ENCODE results near the gene DHX58.
"Not testable (repeated sequence)": the region's sequence is repeated elsewhere in the genome, so short reads cannot be mapped to it uniquely, and the experiment has no call there.

The DHX58 gene
- total RNA-seq = 31.5 to 34.0 reads per million in 2 donors

DNA sequence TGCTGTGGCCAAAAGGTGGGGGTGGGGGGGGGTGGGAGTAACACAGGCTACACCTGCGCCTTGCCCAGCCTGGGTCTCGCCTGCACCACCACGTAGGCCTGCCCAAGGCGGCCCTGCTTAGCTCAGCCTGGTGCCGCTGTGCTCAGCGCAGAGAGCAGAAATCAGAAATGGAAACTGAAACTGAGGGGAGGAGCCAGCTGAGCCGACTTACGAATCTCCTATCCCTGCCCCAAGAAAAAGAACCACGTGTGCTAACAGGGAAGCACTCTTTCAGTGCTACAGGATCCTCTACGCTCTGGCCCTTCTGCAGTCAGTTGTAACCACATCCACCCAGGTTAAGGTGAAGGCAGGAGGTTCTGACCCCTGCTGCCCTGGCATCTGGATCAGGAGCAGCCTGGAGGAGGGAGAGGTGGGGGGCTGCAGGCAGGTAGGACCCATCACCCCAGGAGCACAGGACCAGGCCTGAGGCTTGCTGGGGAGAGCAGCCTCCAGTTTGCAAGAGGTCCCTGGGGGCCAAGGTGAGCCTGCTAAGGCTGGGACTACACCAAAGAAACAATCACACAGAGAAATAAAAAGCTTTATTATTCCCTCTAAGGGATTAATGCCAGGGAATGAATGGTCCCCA lies at the start of gene DHX58:
Gene DHX58, minus strand, starts transcription at position 163 of the 625 bp plus-strand sequence. CDS start 822 bp downstream, outside the sequence.
- peak; percentile 58 for DNase-seq

DNA sequence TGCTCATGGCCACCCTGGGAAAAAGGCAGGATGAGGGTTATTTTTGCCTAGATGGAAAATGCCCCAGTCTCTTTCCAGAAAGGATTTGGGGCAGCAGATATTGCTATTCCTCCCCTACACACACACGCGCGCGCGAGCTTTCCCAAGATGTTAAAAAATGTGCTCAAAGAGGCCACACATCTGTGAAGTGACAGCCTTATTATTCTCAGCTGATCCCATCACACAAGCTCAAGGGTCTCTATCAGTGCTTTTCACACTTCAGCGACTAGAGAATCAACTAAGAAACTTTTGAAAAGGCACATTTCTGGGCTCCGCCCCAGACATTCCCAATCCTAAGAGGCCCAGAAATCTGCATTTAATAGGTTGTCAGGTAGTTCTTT lies 48.0 kb upstream of the DHX58 start:
- DNase-seq = no peak

DNA sequence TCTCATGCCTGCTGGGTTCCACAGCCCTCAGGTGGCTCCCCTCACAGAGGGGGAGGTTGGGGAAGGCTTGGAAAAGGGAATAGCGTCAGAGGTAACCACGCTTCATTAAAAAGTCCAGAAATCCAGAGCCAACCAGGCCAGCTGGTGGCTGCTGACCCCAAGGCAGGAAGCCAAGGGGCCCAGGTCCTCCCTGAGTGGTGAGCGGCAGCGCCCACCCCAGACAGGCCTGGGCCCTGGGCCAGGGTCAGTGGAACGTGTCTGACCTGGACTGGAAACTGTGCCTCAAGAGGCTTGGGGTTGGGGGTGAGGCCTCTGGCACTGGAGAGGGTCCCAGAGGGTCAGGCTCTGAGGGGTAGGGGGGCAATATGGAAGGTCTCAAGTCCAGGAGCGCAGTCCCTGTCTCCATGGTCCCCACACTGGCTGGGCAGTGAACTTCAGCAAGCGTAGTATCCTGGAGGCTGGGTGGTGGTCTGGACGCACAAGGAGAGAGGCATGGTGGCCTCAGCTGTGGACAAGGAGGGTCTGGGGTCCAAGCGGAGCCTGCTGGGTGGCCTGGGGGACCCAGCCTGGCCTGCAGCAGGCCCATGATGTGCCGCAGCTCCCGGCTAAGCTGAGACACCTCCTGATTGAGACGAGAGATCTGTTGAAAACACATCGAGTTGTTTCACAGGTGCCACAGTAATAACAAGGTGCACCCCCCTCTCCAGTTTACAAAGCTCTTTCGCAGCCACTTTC lies 47.4 kb upstream of the DHX58 start:
- no peak for DNase-seq

DNA sequence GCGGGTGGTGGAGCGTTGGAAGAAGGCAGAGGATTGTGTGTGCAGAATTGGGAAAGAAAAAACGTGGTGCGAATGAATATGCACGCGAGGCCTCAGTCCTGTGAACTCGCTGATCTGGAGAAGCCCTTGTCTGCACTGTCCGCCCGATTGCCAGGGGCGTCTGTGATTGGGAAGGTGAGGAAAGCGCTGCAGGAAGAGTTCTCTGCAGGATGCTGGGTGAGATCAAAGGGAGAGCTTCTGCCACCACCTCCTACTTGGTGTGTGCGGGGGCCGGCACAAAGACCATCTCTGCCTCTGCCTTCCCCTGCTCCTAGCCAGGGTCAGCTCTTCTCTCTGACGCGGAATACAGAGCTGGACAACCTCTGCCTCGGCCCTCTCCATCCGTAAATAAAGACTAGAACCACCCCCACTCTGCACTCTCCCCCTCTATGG lies 43.1 kb upstream of the DHX58 start:
- no peak for DNase-seq

DNA sequence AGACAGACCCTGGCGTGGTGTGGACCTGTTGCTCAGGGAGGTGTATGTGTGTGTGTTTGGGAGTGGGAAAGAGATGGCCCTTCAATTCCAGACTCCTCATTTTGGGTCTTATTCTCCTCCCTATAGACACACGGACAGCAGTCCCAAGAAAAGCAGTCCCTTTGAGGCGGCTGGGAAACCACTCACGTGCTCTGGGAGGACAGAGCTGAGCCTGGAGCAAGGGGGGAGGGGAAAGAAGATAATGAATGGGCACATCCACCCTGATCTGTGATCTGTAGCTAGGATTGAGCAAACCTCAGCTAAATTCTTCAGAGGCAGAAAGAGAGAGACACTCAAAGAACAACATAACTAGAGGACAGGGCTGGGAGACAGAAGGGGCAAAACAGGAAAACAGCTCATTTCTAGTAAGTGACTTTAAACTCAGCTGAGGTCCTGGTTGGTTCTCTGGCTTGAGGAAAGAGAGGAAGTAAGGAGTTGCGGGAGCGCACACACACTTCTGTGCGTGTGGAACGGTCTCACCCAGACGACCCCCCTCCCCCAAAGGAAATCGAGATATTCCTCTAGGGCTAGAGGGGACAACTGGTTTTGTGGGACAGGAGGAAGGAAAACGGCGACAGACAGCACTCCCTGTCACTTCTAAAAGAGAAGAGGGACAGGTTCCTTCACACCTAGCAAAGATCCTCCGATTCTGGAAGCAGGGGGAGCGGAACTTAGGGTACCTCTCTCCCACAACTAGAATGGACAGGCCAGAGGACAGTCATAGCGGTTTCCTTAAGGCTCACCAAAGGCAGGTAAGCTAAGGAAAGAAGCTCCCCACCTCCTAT lies 41.6 kb upstream of the DHX58 start:
- no peak for DNase-seq

DNA sequence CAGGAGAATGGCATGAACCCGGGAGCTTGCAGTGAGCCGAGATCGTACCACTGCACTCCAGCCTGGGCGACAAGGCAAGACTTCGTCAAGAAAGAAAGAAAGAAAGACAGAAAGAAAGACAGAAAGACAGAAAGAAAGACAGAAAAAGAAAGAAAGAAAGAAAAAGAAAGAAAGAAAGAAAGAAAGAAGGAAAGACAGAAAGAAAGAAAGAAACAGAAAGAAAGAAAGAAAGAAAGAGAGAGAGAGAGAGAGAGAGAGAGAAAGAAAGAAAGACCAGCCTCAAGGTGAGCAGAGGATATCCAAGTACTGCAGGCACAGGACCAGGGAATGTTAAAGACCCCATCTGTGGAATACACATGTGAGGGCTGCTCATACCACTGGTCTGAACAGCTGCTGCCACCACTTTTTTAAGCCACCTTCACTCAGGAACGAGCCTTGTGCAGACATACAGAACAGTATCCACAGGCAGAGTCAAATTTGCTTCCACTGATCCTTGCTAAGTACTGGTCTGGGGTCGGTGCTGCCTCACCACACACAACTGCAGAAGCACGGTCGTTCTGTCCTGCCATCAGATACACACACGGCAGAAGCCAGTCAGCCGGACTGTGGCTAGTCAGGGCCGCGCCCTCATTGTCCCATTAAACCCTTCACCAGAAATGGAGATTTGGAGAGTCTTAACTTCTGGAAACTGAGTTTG lies 34.5 kb upstream of the DHX58 start:
- no peak for DNase-seq

DNA sequence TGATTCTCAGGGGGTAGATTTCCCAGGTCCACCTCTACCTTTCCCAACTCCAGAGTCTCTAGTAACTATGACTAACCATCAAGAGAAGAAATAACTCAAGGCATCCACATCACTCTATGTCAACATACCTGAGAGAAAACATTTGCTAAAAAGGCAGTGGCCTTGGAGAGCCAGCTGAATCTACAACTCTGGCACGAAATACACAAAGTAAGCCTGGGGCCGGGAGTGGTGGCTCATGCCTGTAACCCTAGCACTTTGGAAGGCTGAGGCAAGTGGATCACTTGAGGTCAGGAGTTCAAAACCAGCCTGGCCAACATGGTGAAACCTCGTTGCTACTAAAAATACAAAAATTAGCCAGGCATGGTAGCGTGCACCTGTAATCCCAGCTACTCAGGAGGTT lies 30.6 kb upstream of the DHX58 start:
- DNase-seq = not testable (repeated sequence)

DNA sequence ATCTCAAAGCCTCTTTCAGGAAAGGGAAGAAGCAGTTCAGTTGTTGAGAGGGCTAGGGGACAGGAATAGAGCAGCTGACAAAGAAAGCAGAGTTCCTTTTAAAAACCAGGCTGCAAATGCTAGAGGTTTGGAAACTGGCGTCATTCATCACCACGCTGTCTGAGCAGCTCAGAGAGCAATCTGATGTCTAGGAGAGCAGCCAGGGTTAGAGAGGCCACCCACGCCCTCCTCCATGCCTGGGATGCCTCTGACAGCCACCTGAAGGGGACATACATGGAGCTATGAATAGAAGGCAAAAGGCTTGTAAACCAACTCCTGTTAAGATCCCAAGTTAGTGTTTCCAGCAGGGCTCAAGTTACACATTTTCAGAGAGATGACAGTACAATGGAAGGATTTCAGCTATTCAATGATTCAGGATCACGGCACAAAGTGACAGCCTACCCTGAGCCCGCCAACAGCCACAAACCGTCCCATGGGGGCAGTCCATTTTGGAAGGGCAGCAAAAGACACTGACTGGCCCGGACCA lies 29.9 kb upstream of the DHX58 start:
- no peak for DNase-seq

DNA sequence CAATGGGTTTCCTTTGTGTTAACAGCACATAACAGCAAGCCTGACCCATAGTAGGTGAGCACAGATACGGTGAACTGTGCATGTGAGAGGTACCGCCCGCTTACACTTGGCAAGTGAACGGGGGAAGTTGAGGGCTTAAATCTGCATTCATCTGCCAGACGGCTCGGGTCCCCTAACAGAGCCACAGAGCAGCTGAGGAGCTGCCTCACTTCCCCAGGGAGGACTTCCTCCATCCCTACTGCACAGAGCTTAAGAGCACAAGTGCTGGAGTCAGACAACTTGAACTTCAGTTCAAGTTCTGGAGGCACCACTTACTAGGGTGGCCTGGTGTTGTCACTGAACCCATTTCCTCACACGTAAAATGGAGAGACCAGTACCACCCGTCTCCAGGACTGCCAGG lies 28.9 kb upstream of the DHX58 start:
- no peak for DNase-seq

DNA sequence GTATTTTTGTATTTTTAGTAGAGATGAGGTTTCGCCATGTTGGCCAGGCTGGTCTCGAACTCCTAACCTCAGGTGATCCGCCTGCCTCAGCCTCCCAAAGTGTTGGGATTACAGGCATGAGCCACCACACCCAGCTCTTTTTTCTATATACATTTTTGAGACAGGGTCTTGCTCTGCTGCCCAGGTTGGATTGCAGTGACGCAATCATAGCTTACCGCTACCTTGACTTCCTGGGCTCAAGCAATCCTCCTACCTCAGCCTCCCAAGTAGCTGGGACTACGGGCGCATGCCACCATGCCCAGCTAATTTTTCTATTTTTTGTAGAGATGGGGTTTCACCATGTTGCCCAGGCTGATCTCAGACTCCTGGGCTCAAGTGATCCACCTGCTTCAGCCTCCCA lies 28.2 kb upstream of the DHX58 start:
- DNase-seq = not testable (repeated sequence)

DNA sequence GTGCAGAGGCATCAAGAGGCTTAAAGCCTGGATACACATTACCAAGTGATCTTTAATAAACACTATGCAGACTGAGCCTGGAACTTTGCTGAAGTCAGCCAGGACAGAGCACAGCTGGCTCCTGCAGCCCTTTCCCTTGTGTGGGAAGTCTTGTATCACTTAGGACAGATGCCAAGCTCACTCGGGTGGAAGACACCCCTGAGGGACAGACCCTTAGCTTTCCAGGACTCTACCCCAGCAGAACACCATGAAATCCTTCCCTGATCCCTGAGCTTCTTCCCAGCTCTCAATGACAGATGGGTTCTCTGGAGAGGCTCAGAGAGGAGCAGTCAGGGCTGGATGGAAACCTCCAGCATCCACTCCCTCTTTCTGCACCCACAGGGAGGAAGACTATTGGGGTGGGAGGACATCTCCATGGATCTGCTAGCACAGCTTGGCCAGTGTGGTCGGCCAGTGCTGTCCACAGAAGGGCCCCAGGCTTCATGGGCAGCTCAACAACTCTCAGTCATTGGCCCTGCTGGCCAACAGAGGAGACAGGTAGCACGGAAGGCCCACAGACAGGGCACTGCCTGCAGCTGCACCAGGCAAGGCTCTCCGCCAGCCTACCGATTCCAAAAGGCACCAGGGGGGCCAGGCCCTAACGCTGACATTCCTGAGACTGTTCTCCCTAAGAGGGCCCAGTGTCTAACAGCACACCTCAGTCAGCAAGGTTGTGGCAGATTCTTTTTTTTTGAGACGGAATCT lies 26.4 kb upstream of the DHX58 start:
- no peak for DNase-seq

DNA sequence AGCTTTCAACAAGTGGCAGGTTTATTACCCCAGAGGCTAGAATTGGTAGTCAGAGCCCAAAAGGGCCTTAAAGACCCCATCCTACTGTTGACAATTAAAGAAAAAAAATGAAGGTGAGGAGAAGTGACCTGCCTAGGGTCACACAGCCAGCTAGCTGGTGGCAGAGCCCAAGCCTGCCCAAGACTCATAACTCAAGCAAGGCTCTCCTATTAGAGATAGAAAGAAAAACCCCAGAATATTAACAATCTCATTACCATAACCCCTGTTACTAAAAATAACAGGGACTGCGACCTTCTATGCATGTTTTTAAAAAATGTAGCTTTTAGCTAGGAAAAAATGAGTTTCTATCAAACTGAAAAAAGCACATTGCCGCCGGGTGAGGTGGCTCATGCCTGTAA lies 24.1 kb upstream of the DHX58 start:
- DNase-seq = no peak

DNA sequence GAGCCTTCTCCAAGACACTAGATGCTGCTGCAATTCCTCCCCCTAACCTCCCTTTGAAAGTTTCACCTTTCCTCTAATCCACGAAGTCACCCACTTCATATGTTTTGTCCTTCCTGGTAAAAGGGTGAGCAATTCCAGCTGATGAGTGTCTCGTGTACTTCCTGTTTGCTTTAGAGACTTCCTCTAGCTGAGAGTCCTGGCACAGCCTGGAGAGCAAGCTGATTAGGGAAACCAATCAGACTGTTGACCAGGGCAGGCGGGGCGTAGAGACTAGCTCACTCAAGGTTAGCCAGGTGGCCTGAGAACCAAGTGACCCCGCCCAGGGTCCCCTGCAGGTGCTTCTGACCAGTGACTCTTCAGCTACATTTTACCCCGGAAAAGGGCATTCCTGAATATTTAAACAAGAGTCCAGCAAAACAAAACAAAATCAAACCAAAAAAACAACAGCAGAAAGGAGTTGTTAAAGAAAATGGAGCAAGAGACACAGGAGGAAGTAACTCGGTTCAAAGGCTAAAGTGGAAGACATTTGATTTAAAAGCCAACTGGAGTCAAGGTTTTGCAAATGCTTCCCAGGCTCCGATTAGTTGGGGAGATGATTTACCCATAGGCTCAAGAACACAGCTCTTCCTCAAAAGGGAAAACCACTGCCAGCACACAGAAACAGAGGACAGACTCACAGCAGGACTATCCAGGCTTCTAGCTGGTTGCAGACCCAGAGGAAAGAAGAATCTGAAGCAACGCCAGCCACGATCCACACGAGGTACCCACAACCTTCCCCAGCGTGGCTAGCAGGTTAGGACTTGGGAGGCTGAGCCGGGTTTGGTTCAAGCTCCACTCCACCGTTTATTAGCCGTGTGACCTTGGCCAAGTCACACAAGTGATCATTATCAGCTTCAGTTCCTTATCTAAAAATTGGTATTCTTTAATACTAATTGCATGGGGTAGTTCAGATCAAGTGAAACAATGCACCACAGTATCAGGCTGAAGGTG lies 23.4 kb upstream of the DHX58 start:
- DNase-seq = no peak

DNA sequence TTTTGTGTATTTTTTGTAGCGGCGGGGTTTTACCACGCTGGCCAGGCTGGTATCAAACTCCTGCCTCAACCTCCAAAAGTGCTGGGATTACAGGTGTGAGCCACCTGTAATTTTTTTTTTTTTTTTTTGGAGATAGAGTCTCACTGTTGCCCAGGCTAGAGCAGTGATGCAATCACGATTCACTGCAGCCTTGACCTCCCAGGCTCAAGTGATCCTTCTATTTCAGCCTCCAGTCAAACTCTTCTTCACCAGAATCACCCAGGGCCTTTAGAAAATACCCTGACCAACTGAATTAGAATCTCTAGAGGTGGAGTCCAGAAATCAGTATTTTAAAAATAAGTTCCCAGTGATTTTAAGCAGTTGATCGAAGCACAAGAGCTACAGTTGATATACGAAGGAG lies 22.6 kb upstream of the DHX58 start:
- no peak for DNase-seq

DNA sequence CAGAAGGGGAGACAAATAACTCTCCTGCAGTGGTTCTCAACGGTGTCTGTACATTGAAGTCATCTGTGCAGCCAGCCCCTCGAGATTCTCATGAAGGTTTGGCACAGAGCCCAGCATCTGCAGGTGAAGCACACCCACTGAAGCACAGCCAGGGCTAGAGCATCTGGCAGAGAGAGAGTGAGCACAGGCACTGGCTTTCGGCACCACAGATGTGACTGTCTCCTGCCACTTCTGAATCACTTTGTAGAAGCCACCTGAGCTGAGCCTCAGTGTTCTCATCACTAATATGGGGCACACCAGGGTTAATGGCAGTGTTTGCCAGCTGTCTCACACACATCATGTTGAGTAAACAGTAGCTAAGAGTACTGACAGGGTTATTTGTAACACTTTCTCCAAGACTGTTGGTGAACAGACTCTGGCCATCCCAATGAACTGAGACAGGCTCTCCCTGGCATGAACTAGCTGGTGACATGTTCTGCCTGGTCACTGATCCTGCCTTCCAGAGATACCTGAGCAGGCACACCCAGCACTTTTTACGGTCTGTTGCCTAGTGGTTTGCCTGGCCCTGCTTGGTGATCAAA lies 21.0 kb upstream of the DHX58 start:
- no peak for DNase-seq

DNA sequence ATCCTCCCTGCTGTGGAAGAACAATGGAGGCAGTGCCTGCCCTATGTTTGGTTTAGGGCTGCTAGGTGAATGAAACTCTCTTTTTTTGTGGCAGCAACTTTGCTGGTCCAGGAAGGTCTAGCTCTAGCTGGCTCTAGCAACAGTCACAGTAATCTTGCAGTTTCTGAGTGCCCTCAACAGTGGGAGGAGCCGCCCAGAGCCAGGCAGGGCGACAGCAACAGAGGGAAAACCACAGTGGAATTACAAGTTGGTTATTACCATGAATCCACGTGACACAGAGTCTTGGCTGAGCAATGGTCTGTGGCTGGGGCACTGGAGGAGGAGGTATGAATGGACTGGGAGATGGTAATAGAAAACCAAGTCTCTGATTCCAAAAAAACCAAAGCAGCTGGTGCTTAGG lies 20.4 kb upstream of the DHX58 start:
- no peak for DNase-seq

DNA sequence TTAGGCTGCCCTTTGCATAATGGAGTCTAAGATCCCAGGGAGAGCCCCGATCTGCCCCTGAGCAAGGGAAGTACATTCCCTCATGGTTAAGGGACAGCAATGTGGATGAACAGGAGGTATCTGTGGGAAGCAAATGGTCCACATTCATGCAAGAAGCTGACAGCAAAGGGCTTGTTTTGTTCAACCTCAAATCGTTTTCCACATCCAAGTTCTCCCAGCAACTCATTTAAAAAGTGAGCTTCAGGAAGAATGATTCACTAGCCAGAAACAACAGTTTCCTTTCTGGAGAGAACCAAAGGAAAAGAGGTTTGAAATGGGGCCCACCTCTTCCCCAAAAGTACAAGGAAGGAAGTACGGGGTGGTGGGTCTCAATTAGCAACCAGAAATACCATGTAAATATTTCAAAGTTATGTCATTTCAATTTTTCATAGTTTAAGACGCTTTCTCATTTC lies 19.5 kb upstream of the DHX58 start:
- DNase-seq = no peak

DNA sequence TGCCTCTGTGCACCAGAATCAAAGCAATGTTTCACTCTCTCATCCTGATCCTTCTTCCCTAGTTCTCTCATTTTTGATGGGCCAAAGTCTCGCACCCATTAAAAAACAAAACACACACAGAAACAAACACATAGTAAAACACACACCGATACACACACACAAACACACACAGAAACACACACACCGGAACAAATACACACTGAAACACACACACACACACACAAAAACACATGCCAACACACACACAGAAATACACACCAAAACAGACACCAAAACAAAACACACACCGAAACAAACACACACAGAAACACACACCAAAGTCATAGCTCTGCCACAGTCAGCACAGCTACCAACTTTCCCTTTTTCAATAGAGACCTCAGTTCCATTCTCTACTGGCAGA lies 18.7 kb upstream of the DHX58 start:
- DNase-seq = no peak

DNA sequence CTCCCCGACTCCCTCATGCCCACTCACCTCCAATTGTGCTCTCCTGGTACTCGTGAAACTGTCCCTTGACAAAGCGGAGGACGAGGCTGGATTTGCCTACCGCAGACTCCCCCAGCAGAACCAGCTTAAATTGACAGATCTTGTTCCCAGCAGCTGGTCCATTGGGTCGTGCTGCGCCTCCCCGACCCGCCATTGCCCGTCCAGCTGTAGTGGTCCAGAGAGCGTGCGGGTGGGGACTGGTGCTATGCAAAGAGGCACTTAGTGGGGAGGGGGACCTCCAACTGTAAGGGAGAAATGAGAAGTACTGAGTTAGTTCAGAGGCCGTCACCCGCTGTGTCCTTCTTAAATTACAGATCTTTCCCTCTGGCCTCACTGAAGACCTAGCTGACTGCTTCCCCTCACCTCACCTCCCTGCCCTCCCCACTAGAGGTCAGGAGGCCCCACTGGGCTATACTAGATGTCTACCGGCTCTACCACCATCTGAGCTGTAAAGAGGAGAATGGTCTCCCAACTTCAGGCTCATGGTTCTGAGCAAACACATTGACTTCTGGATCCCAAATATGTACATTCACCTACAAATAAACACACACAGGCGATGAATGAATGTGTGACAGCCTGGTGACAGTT lies 17.9 kb upstream of the DHX58 start:
- no peak for DNase-seq
